Measurements from ENCODE around the gene SCRN1. TPM values are rescaled to one million over a fixed set of nuclear protein-coding genes. Genes with fewer than 3 reads are reported as not detected.
A peak's percentile ranks its signal among the peaks of the same experiment; 100 is the strongest.

SCRN1 gene
- total and polyA plus RNA-seq, 2 experiments from 2014 or later: 15.2 to 66.7 TPM

DNA sequence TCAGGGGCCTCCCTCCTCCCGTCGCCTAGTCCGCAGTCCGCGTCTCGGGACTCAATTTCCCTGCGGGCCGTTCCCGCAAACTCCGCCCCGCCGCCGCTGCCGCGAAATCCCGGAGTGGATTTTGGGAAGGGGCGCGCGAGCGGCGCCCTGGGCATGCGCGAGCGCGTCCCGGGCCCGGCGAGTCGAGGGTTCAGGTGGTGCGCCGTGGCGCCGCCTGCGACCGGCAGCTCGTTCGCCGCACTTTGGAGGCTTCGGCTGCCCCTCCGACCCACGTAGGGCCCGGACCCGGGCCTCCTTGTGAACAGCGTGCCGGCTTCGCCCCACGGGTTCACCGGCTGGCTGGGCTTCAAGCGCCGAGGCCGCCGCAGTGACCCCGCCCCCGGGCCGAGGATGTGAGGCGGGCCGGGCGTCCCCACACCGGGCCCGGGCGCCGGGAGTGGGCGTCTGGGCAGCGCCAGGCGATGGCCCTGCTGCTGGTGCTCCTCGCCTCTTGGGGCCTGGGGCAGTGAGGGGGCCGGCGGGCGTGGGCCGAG is 38.7 kb upstream of the SCRN1 start, which contains the start of gene PLEKHA8 (continued):
- TF ChIP-seq, protein P1, sequence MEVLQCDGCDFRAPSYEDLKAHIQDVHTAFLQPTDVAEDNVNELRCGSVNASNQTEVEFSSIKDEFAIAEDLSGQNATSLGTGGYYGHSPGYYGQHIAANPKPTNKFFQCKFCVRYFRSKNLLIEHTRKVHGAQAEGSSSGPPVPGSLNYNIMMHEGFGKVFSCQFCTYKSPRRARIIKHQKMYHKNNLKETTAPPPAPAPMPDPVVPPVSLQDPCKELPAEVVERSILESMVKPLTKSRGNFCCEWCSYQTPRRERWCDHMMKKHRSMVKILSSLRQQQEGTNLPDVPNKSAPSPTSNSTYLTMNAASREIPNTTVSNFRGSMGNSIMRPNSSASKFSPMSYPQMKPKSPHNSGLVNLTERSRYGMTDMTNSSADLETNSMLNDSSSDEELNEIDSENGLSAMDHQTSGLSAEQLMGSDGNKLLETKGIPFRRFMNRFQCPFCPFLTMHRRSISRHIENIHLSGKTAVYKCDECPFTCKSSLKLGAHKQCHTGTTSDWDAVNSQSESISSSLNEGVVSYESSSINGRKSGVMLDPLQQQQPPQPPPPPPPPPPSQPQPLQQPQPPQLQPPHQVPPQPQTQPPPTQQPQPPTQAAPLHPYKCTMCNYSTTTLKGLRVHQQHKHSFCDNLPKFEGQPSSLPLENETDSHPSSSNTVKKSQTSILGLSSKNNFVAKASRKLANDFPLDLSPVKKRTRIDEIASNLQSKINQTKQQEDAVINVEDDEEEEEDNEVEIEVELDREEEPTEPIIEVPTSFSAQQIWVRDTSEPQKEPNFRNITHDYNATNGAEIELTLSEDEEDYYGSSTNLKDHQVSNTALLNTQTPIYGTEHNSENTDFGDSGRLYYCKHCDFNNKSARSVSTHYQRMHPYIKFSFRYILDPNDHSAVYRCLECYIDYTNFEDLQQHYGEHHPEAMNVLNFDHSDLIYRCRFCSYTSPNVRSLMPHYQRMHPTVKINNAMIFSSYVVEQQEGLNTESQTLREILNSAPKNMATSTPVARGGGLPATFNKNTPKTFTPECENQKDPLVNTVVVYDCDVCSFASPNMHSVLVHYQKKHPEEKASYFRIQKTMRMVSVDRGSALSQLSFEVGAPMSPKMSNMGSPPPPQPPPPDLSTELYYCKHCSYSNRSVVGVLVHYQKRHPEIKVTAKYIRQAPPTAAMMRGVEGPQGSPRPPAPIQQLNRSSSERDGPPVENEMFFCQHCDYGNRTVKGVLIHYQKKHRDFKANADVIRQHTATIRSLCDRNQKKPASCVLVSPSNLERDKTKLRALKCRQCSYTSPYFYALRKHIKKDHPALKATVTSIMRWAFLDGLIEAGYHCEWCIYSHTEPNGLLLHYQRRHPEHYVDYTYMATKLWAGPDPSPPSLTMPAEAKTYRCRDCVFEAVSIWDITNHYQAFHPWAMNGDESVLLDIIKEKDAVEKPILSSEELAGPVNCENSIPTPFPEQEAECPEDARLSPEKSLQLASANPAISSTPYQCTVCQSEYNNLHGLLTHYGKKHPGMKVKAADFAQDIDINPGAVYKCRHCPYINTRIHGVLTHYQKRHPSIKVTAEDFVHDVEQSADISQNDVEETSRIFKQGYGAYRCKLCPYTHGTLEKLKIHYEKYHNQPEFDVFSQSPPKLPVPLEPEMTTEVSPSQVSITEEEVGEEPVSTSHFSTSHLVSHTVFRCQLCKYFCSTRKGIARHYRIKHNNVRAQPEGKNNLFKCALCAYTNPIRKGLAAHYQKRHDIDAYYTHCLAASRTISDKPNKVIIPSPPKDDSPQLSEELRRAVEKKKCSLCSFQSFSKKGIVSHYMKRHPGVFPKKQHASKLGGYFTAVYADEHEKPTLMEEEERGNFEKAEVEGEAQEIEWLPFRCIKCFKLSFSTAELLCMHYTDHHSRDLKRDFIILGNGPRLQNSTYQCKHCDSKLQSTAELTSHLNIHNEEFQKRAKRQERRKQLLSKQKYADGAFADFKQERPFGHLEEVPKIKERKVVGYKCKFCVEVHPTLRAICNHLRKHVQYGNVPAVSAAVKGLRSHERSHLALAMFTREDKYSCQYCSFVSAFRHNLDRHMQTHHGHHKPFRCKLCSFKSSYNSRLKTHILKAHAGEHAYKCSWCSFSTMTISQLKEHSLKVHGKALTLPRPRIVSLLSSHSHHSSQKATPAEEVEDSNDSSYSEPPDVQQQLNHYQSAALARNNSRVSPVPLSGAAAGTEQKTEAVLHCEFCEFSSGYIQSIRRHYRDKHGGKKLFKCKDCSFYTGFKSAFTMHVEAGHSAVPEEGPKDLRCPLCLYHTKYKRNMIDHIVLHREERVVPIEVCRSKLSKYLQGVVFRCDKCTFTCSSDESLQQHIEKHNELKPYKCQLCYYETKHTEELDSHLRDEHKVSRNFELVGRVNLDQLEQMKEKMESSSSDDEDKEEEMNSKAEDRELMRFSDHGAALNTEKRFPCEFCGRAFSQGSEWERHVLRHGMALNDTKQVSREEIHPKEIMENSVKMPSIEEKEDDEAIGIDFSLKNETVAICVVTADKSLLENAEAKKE (CRISPR knock-in tag; IDR thresholded peaks at IDR 0.05): no peak
- TF ChIP-seq, protein P2, sequence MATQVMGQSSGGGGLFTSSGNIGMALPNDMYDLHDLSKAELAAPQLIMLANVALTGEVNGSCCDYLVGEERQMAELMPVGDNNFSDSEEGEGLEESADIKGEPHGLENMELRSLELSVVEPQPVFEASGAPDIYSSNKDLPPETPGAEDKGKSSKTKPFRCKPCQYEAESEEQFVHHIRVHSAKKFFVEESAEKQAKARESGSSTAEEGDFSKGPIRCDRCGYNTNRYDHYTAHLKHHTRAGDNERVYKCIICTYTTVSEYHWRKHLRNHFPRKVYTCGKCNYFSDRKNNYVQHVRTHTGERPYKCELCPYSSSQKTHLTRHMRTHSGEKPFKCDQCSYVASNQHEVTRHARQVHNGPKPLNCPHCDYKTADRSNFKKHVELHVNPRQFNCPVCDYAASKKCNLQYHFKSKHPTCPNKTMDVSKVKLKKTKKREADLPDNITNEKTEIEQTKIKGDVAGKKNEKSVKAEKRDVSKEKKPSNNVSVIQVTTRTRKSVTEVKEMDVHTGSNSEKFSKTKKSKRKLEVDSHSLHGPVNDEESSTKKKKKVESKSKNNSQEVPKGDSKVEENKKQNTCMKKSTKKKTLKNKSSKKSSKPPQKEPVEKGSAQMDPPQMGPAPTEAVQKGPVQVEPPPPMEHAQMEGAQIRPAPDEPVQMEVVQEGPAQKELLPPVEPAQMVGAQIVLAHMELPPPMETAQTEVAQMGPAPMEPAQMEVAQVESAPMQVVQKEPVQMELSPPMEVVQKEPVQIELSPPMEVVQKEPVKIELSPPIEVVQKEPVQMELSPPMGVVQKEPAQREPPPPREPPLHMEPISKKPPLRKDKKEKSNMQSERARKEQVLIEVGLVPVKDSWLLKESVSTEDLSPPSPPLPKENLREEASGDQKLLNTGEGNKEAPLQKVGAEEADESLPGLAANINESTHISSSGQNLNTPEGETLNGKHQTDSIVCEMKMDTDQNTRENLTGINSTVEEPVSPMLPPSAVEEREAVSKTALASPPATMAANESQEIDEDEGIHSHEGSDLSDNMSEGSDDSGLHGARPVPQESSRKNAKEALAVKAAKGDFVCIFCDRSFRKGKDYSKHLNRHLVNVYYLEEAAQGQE (IDR thresholded peaks at IDR 0.05; ENCODE audit: unreplicated experiment): no peak
- TF ChIP-seq ZNF331 (CRISPR knock-in tag; IDR thresholded peaks at IDR 0.05; ENCODE audit: low read depth): no peak

DNA sequence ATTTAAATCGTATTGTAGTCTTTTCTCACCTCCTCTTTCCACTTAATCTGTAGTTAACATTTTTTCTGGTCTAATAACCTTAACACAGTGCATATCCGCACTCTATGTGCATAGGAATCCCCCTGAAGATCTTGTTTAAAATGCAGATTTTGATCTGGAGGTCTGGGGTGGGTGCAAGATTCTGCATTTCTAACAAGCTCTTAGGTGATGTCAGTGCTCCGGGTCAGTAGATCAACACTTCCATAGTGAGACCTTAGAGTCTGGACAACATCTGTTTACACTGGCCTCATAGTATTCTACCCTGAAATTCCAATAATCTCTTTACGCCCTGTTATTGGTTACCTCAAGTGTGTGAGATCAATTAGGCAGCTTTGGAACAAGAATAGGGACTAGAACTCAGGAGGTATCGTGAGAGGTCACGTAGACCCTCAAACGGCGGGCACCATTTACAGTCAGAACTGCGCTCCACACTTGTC is 38.2 kb upstream of the SCRN1 start:
- Histone ChIP-seq H3K9me2 (ENCODE audit: insufficient read depth) (no peaks in the 10 kb centered on the region), H3K4me2 (peak overlapping the region; percentile 88), H3K27me3 (ENCODE audit: insufficient read depth) (no peaks in the 10 kb centered on the region), H3F3A (replicated peaks; ENCODE audit: low read depth) (no peaks in the 10 kb centered on the region), H4K20me1 (replicated peaks; ENCODE audit: insufficient read depth) (peaks cover 21% of the 10 kb centered on the region), H3K36me3 (ENCODE audit: insufficient read depth) (no peaks in the 10 kb centered on the region), H3K4me3 (peak overlapping the region; percentile 57), H3K79me2 (replicated peaks; ENCODE audit: insufficient read depth) (peaks cover 69% of the 10 kb centered on the region), H3K27ac (ENCODE audit: low read depth) (no peak overlapping the region), H2AFZ (peak overlapping the region; percentile 24), H3K4me1 (ENCODE audit: insufficient read depth) (peaks cover 34% of the 10 kb centered on the region)
- ATAC-seq (peak; percentile 3), DNase-seq (ENCODE audit: low spot score) (no peak)
- Mint-ChIP-seq H3K27me3 (ENCODE audit: insufficient read depth, low read depth, poor library complexity) (peaks cover 4% of the 10 kb centered on the region), H3K4me1 (peaks cover 21% of the 10 kb centered on the region), H3K36me3 (ENCODE audit: low read depth) (0 out of 3 replicates have a peak, but pooled peaks cover 3% of the 10 kb centered on the region), H3K9me3 (no peaks in the 10 kb centered on the region), H3K4me3 (no peak overlapping the region; the same call in 2 of the 3 replicates), H3K27ac (peak overlapping the region; percentile 70; the same call in 1 of the 2 replicates)
- TF ChIP-seq STAT1 (IDR thresholded peaks at IDR 0.05; ENCODE audit: unreplicated experiment): no peak
- TF ChIP-seq POLR2AphosphoS5 (IDR thresholded peaks at IDR 0.05; ENCODE audit: low read depth): no peak

Data from GM23338 (cell line).